SK-N-SH (cell line): ENCODE measurements around the gene IER2. TPM values are rescaled to one million over a fixed set of nuclear protein-coding genes. Genes with fewer than 3 reads are reported as not detected.

Experiments used
- CTCF ChIA-PET: fragments of 300-600, 350-600 bp; formaldehyde crosslinking; extraction: SDS; loops from one replicate; lab custom pipeline; 2021; lab: Yijun Ruan, JAX
- POLR2A ChIA-PET: fragments of 350-600 bp; sonication (Branson Sonifier 250); formaldehyde crosslinking; extraction: SDS; loops from one replicate; lab custom pipeline; 2020; ENCODE audit warnings: antibody characterized with exemption, inconsistent platforms; lab: Yijun Ruan, JAX
- DNase-seq: peaks from one replicate; pipeline ENCODE4 v3.0.0; 2012
- H2AFZ ChIP-seq: fragments of 200-600 bp; sonication (generic); 2 replicates; pipeline ENCODE4 v1.8.1; 2016; ENCODE audit warnings: antibody characterized with exemption, mild to moderate bottlenecking, low read depth
- H3F3A ChIP-seq: fragments of 200-600 bp; sonication (generic); replicated peaks from 2 replicates; pipeline ENCODE3; 2016; ENCODE audit warnings: antibody characterized with exemption, mild to moderate bottlenecking; ENCODE audit not compliant: insufficient read depth
- H3K27ac ChIP-seq, 2 experiments: fragments of 200-500 bp in 1 of 2; fragments of 200-600 bp in 1 of 2; sonication (Bioruptor generic) in 1 of 2; sonication (generic), shearing (Covaris generic) in 1 of 2; 2 replicates each; pipeline versions ENCODE4 v1.5.1 to v1.6.1; 2014 to 2016; ENCODE audit warnings: low read depth in 2 of 2, inconsistent platforms in 1 of 2, low read length in 1 of 2, mild to moderate bottlenecking in 1 of 2, mixed read lengths in 1 of 2
- H3K27me3 ChIP-seq: fragments of 200-600 bp; sonication (generic), shearing (Covaris generic); 2 replicates; pipeline ENCODE4 v1.6.1; 2016; ENCODE audit warnings: mixed run types; ENCODE audit not compliant: insufficient read depth
- H3K36me3 ChIP-seq, 2 experiments: fragments of 200-500 bp in 1 of 2; fragments of 200-600 bp in 1 of 2; sonication (Bioruptor generic) in 1 of 2; sonication (generic) in 1 of 2; replicated peaks in 1 of 2; 2 replicates each; pipeline versions ENCODE3 to v1.5.1; 2014 to 2016; ENCODE audit warnings: low read length in 1 of 2, mild to moderate bottlenecking in 1 of 2; ENCODE audit not compliant: insufficient read depth in 2 of 2, control insufficient read depth in 1 of 2
- H3K4me1 ChIP-seq, 2 experiments: fragments of 200-500 bp in 1 of 2; fragments of 200-600 bp in 1 of 2; sonication (Bioruptor generic) in 1 of 2; sonication (generic), shearing (Covaris generic) in 1 of 2; 2 replicates each; pipeline versions ENCODE4 v1.5.1 to v1.6.1; 2014 to 2016; ENCODE audit warnings: low read depth in 1 of 2, low read length in 1 of 2, mixed run types in 1 of 2; ENCODE audit not compliant: insufficient read depth in 2 of 2, control insufficient read depth in 1 of 2
- H3K4me2 ChIP-seq: fragments of 200-600 bp; sonication (generic), shearing (Covaris generic); 2 replicates; pipeline ENCODE4 v1.6.1; 2017; ENCODE audit warnings: mixed run types
- H3K4me3 ChIP-seq, 2 experiments: fragments of 200-500 bp in 1 of 2; fragments of 200-600 bp in 1 of 2; sonication (Bioruptor generic) in 1 of 2; sonication (generic), shearing (Covaris generic) in 1 of 2; 2 replicates each; pipeline versions ENCODE4 v1.5.1 to v1.8.1; 2014 to 2016; ENCODE audit warnings: low read depth in 2 of 2, inconsistent platforms in 1 of 2, low read length in 1 of 2, mild to moderate bottlenecking in 1 of 2, mixed read lengths in 1 of 2, moderate library complexity in 1 of 2
- H3K79me2 ChIP-seq: fragments of 200-600 bp; sonication (generic); 2 replicates; pipeline ENCODE4 v1.8.1; 2017; ENCODE audit warnings: mild to moderate bottlenecking; ENCODE audit not compliant: insufficient read depth
- H3K9ac ChIP-seq: fragments of 200-600 bp; sonication (generic); 2 replicates; pipeline ENCODE4 v1.6.1; 2017; ENCODE audit warnings: mixed run types
- H3K9me2 ChIP-seq: fragments of 200-600 bp; sonication (generic); 2 replicates; pipeline ENCODE4 v1.6.1; 2017; ENCODE audit warnings: mixed run types
- H3K9me3 ChIP-seq: fragments of 200-600 bp; sonication (generic); 2 replicates; pipeline ENCODE4 v1.6.1; 2017; ENCODE audit warnings: mixed run types, mild to moderate bottlenecking, moderate library complexity
- H4K20me1 ChIP-seq: fragments of 200-600 bp; sonication (generic); 2 replicates; pipeline ENCODE4 v1.6.1; 2017; ENCODE audit warnings: mild to moderate bottlenecking, mixed run types; ENCODE audit not compliant: insufficient read depth
- CHD2 ChIP-seq: fragments of 150-350 bp; IDR thresholded peaks from 2 replicates; pipeline ENCODE4 v1.6.1; 2018; ENCODE audit warnings: low read length; ENCODE audit not compliant: partially characterized antibody
- FOXM1 ChIP-seq: IDR thresholded peaks from 2 replicates; pipeline ENCODE4 v1.4.0; 2012; ENCODE audit warnings: low read depth, mild to moderate bottlenecking
- JUND ChIP-seq: IDR thresholded peaks from 2 replicates; pipeline ENCODE4 v1.4.0; 2012
- SIN3A ChIP-seq: IDR thresholded peaks from 2 replicates; pipeline ENCODE4 v1.6.1; 2012; ENCODE audit warnings: low read depth, mild to moderate bottlenecking, low read length, moderate library complexity, borderline replicate concordance
- WGBS: methylation state at CpG from one replicate; pipeline ENCODE4 v1.1.6; 2017; ENCODE audit warnings: low lambda C conversion rate; 5-methylcytosine and 5-hydroxymethylcytosine counted together
- polyA plus RNA-seq, 3 experiments: library from polyadenylated mRNA; depleted of rRNA; stranded (reverse); fragments of >200 nt; gene quantifications; 2 replicates each; pipeline ENCODE4 v1.2.3, GENCODE V29; 2012
- TF ChIP-seq, protein P1 (sequence below): fragments of 150-350 bp; IDR thresholded peaks from 2 replicates; pipeline ENCODE4 v1.6.1; 2017; ENCODE audit warnings: antibody characterized with exemption, low read length, low read depth, borderline replicate concordance
- TF ChIP-seq, protein P2 (sequence below): IDR thresholded peaks from 2 replicates; pipeline ENCODE4 v1.4.0; 2012; ENCODE audit warnings: low read depth, borderline replicate concordance
- TF ChIP-seq, protein P3 (sequence below): IDR thresholded peaks from 2 replicates; pipeline ENCODE4; 2012

The IER2 gene
- polyA plus RNA-seq, 1 of the 3 experiments (the other 2 are of a cell fraction), result 115 TPM

DNA sequence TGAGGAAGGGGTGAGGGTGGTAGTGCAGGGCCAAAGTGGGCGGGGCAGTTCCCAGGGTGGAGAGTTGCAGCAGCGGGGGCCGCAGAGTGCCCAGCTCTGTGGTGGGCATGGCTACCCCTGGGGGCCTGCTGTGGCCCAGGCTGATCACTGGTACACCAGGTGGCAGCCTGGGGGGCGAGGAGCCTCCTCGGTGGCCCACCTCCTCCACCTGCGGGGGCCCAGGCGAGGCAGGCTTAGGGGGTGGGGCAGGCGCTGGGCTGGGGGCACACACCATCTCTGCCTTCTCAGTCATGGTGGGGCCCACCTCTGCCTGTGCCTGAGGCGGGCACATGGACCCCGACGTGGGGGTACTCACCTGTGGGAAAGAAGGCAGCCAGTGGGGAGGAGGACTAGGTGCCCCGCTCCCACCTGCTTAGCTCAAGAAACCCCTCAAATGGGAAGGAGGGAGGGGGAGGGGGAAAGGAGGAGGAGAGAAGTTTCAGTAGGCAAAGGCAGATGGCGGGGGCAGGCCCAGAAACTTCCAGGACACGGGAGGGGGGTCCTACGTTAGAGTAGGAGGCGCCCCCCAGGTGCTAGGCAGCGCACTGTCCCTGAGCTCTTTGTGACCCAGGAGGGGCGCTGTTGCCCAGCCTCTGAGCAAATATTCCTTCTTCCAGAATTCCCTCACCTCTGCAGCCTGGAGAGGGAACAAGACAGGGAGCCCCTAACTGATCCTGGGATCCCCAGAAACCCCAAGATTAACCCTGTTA lies 49.2 kb upstream of the IER2 start (continued):
- TF ChIP-seq FOXM1 (no peak), JUND (no peak)

DNA sequence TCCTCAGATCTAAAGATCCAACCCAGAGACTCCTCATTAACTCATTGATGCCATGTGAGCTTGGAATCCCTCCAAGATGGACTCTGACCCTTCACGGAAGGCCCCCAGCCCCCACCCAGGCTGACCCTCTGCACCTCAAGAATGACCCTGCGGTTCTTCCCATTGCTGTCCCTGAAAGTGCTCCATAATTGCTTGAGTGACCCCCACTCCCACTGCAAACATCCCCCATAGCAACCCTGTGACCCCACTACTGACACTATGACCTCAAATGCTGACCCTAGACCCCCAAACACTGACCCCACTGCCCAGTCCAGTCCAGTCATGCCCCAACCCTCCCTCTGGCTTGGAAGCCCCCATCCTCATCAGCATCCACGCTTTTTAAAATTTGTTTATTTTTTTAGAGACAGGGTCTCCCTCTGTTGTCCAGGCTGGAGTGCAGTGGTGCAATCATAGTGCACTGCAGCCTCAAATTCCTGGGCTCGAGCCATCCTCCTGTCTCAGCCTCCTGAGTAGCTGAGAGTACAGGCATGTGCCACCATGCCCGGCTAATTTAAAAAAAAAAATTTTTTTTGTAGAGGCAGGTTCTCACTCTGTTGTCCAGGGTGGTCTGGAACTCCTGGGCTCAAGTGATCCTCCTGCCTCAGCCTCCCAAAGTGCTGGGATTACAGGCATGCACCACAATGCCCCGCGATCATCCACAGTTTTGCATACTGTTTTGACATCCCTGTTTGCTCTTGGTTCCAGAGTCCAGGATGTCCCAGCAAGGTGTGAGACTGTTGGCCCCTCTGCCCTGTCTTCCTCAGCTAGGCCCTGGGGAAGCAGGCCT lies 48.4 kb upstream of the IER2 start:
- 90% methylated on average over 7 of the region's 7 CpGs for WGBS
- Histone ChIP-seq H3K36me3 (peaks cover 0 to 17% of the 10 kb centered on the region in 2 experiments), H3K4me3 (peak overlapping the region; percentile 42 to 51), H2AFZ (peak overlapping the region; percentile 32; the same call in 1 of the 2 replicates), H3K27me3 (no peaks in the 10 kb centered on the region), H3K9me3 (no peaks in the 10 kb centered on the region), H3K9me2 (no peaks in the 10 kb centered on the region), H3K27ac (peak overlapping the region; percentile 40 to 92; a peak in 3 of 4 replicates), H3K9ac (peak overlapping the region; percentile 71), H3K4me1 (peaks cover 0 to 24% of the 10 kb centered on the region in 2 experiments; a peak in 3 of 4 replicates), H3K4me2 (peak overlapping the region; percentile 81), H3F3A (peaks cover 5% of the 10 kb centered on the region), H4K20me1 (no peaks in the 10 kb centered on the region), H3K79me2 (peaks cover 12% of the 10 kb centered on the region; the same call in 1 of the 2 replicates)
- POLR2A ChIA-PET, result no interaction called here
- TF ChIP-seq, protein P1, sequence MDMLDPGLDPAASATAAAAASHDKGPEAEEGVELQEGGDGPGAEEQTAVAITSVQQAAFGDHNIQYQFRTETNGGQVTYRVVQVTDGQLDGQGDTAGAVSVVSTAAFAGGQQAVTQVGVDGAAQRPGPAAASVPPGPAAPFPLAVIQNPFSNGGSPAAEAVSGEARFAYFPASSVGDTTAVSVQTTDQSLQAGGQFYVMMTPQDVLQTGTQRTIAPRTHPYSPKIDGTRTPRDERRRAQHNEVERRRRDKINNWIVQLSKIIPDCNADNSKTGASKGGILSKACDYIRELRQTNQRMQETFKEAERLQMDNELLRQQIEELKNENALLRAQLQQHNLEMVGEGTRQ, result no peak
- CTCF ChIA-PET, result interaction anchor here (0.7 to 9.5 kb wide), 12 partner anchors 9 to 220 kb away, joined by 3 to 76 read pairs (median 3); partner anchors contain the start of gene DNASE2
- DNase-seq, result no peak

DNA sequence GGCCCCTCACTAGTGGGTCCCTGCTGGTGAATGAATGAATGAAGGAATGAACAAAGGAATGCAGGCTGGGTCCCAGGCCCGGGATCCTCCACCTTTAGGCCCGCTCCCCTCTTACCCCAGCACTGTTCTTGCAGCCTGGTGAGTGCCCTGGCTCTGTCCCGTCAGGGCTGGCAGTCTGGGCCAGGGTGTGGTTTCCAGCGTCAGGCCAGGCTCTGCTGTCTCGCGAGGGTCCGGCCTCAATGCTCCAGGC lies 47.9 kb upstream of the IER2 start:
- Histone ChIP-seq H4K20me1 (no peaks in the 10 kb centered on the region), H3K79me2 (peaks cover 12% of the 10 kb centered on the region; the same call in 1 of the 2 replicates), H3K27me3 (no peaks in the 10 kb centered on the region), H3K9me2 (no peaks in the 10 kb centered on the region), H3K4me2 (peak overlapping the region; percentile 81), H3K4me3 (peak overlapping the region; percentile 42 to 51), H3K36me3 (peaks cover 0 to 15% of the 10 kb centered on the region in 2 experiments), H2AFZ (peak overlapping the region; percentile 32; the same call in 1 of the 2 replicates), H3F3A (peaks cover 5% of the 10 kb centered on the region), H3K27ac (peak overlapping the region; percentile 40 to 92), H3K9ac (peak overlapping the region; percentile 71), H3K4me1 (peaks cover 0 to 24% of the 10 kb centered on the region in 2 experiments; a peak in 3 of 4 replicates), H3K9me3 (no peaks in the 10 kb centered on the region)
- DNase-seq, result no peak
- ChIA-PET CTCF (interaction anchor here (0.7 to 9.5 kb wide), 4 partner anchors 9 to 137 kb away, joined by 3 to 76 read pairs (median 11); no protein-coding TSS in a partner anchor), POLR2A (no interaction called here)
- WGBS, result 20% methylated on average over 1 of the region's 7 CpGs
- TF ChIP-seq, protein P2, sequence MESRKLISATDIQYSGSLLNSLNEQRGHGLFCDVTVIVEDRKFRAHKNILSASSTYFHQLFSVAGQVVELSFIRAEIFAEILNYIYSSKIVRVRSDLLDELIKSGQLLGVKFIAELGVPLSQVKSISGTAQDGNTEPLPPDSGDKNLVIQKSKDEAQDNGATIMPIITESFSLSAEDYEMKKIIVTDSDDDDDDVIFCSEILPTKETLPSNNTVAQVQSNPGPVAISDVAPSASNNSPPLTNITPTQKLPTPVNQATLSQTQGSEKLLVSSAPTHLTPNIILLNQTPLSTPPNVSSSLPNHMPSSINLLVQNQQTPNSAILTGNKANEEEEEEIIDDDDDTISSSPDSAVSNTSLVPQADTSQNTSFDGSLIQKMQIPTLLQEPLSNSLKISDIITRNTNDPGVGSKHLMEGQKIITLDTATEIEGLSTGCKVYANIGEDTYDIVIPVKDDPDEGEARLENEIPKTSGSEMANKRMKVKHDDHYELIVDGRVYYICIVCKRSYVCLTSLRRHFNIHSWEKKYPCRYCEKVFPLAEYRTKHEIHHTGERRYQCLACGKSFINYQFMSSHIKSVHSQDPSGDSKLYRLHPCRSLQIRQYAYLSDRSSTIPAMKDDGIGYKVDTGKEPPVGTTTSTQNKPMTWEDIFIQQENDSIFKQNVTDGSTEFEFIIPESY, result peak; percentile 84
- no peak for TF ChIP-seq SIN3A
- peak; percentile 98 for TF ChIP-seq CHD2
- TF ChIP-seq, protein P3, sequence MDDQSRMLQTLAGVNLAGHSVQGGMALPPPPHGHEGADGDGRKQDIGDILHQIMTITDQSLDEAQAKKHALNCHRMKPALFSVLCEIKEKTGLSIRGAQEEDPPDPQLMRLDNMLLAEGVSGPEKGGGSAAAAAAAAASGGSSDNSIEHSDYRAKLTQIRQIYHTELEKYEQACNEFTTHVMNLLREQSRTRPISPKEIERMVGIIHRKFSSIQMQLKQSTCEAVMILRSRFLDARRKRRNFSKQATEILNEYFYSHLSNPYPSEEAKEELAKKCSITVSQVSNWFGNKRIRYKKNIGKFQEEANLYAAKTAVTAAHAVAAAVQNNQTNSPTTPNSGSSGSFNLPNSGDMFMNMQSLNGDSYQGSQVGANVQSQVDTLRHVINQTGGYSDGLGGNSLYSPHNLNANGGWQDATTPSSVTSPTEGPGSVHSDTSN, result no peak
